Stimulated activated naive B cell treated with anti-CD40 and anti-IgM and Interleukin-4, amounts not matched to agents 10 μg/mL and 1 μg/mL and 100 μg/mL, for 72 hours (primary cell): ENCODE measurements around the gene COPS9.

Experiments
- ATAC-seq, 2 donors: fragments of 150-1000 bp; cut with Tn5 transposase; replicated peaks; 2 replicates each; pipeline ENCODE4 v1.10.0; 2021; ENCODE audit warnings: moderate library complexity in 1 of 2
- DNase-seq: peaks from one replicate; pipeline ENCODE4 v3.0.0; 2021
- H3K27ac Mint-ChIP-seq: one replicate; pipeline ENCODE4 v1.8.0; 2022; ENCODE audit warnings: mild to moderate bottlenecking, mixed read lengths
- H3K27me3 Mint-ChIP-seq, 2 donors: one replicate each; pipeline ENCODE4 v1.8.0; 2022; ENCODE audit warnings: mixed read lengths in 2 of 2
- H3K36me3 Mint-ChIP-seq, 2 donors: one replicate each; pipeline ENCODE4 v1.8.0; 2022; ENCODE audit warnings: mixed read lengths in 2 of 2, mild to moderate bottlenecking in 1 of 2
- H3K4me1 Mint-ChIP-seq, 2 donors: one replicate each; pipeline ENCODE4 v1.8.0; 2022; ENCODE audit warnings: mixed read lengths in 2 of 2, mild to moderate bottlenecking in 1 of 2
- H3K4me3 Mint-ChIP-seq, 2 donors: one replicate each; pipeline ENCODE4 v1.8.0; 2022; ENCODE audit warnings: mild to moderate bottlenecking in 2 of 2, mixed read lengths in 2 of 2, moderate library complexity in 1 of 2
- H3K9me3 Mint-ChIP-seq, 2 donors: one replicate each; pipeline ENCODE4 v1.8.0; 2022; ENCODE audit warnings: mixed read lengths in 2 of 2, mild to moderate bottlenecking in 1 of 2

COPS9 gene

DNA sequence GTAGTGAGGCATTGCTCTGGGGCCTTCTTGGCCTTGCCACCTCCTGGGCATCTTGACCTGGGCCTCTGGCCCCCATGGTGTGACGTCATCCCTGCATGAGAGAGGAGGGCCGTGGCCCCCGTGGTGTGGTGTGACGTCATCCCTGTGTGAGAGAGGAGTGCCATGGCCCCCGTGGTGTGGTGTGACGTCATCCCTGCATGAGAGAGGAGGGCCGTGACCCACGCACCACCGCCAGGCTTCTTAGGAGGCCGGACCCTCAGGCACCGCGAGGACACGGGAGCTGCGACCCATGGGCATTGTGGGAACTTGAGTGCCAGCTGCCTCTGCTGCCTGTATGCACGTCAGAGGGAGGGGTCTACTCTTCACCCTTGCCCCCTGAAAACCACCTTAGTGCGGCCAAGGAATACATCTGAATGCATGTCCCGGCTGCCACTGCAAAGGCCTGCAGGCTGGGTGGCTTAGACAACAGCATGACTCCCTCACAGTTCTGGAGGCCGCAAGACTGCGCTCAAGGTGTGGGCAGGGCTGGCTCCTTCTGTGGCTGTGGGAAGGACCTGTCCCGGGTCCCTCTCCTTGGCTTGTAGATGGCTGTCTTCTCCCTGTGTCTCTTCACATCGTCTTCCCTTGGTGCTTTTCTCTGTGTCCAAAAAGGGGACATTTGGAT is 25.1 kb upstream of the COPS9 start:
- no peak overlapping the region for H3K27ac Mint-ChIP-seq
- peaks cover 4 to 6% of the 10 kb centered on the region in 2 donors for H3K27me3 Mint-ChIP-seq
- no peaks in the 10 kb centered on the region for H3K4me1 Mint-ChIP-seq
- H3K4me3 Mint-ChIP-seq: no peak overlapping the region
- H3K36me3 Mint-ChIP-seq: no peaks in the 10 kb centered on the region
- peaks cover 9 to 10% of the 10 kb centered on the region in 2 donors for H3K9me3 Mint-ChIP-seq
- DNase-seq: no peak
- no peak for ATAC-seq

DNA sequence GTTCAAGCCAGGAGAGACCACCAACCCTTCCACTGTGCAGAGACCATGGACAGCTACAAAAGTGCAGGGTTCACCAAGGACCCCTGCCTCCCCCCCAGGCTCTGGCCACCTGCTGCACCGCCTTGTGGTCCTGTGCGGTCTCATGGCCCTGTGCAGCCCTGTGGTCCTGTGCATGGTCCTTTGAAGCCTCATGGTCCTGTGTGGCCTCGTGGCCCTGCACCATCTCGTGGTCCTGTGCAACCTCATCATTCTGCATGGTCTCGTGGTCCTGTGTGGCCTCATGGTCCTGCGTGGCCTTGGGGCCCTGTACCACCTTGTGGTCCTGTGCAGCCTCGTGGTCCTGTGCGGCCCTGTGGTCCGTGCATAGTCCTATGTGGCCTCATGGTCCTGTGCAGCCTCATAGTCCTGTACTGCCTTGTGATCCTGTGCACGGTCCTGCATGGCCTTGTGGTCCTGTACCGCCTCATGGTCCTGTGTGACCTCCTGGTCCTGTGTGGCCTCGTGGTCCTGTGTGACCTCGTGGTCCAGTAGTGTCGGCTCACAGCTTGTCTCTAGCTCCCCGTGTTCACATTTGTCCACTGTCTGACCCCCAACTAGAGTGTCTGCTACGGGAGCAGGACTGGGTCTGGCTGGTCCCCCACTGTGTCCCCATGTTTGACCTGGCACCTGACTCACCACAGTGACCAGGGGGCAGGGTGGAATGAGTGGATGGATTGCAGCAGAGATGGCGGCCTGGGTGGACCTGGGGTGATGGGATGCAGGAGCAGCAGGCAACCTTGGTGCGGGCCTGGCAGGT is 24.4 kb upstream of the COPS9 start:
- H3K4me1 Mint-ChIP-seq: no peaks in the 10 kb centered on the region
- peaks cover 8 to 9% of the 10 kb centered on the region in 2 donors for H3K9me3 Mint-ChIP-seq
- no peak for ATAC-seq
- no peak overlapping the region for H3K4me3 Mint-ChIP-seq
- peaks cover 3 to 4% of the 10 kb centered on the region in 2 donors for H3K27me3 Mint-ChIP-seq
- H3K27ac Mint-ChIP-seq: no peak overlapping the region
- DNase-seq: no peak
- H3K36me3 Mint-ChIP-seq: no peaks in the 10 kb centered on the region

DNA sequence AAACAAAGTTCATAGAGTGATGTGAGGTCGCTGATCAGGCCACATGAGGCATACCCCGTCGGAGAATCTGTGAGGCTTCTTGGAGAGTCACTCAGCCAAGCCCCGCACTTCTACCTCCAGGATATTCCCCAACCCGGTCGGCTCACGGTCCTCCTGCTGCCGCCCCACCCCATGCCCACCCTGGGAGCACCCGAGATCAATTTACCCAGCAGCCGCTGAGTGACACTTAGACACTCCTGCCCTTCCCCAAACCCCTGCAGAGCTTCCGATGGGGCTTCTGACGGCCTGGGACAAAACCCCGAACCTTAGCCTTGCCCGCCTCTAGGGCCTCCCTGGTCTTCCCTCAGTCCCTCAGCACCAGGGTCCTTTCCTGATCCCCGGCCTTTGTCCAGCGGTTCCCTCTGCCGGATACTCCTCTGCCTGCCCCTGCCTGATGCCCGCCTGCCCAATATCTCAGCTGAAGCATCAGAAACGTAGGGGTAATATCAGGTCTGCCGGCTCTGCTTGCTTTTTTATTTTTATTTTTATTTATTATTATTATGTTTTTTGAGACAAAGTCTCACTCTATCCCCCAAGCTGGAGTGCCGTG is 23.2 kb upstream of the COPS9 start:
- ATAC-seq (no peak), DNase-seq (no peak)
- H3K36me3 Mint-ChIP-seq: no peaks in the 10 kb centered on the region
- H3K4me3 Mint-ChIP-seq: no peak overlapping the region
- H3K27ac Mint-ChIP-seq: no peak overlapping the region
- H3K27me3 Mint-ChIP-seq: peaks cover 0 to 4% of the 10 kb centered on the region in 2 donors
- H3K4me1 Mint-ChIP-seq: no peaks in the 10 kb centered on the region
- peaks cover 5 to 6% of the 10 kb centered on the region in 2 donors for H3K9me3 Mint-ChIP-seq

DNA sequence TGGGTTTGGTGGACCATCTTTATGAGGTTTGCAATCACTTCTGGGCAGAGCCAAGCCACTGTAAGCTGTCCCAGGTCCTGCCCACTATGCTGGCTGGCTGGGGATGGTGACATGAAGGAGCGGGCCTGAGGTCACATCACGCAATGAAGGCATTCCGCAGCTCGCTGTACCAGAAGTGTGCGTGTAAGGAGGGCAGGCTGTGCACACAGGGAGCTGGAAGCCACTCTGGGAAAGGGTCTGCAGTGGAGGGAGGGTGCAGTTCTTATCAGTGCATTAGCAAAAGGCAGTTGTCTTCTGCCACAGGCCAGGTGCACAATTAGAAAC is 21.0 kb upstream of the COPS9 start:
- no peaks in the 10 kb centered on the region for H3K4me1 Mint-ChIP-seq
- H3K9me3 Mint-ChIP-seq: peaks cover 3 to 7% of the 10 kb centered on the region in 2 donors
- DNase-seq: no peak
- H3K4me3 Mint-ChIP-seq: no peak overlapping the region
- ATAC-seq: no peak
- H3K27ac Mint-ChIP-seq: no peak overlapping the region
- H3K36me3 Mint-ChIP-seq: no peaks in the 10 kb centered on the region
- peaks cover 6% of the 10 kb centered on the region in 2 donors for H3K27me3 Mint-ChIP-seq

DNA sequence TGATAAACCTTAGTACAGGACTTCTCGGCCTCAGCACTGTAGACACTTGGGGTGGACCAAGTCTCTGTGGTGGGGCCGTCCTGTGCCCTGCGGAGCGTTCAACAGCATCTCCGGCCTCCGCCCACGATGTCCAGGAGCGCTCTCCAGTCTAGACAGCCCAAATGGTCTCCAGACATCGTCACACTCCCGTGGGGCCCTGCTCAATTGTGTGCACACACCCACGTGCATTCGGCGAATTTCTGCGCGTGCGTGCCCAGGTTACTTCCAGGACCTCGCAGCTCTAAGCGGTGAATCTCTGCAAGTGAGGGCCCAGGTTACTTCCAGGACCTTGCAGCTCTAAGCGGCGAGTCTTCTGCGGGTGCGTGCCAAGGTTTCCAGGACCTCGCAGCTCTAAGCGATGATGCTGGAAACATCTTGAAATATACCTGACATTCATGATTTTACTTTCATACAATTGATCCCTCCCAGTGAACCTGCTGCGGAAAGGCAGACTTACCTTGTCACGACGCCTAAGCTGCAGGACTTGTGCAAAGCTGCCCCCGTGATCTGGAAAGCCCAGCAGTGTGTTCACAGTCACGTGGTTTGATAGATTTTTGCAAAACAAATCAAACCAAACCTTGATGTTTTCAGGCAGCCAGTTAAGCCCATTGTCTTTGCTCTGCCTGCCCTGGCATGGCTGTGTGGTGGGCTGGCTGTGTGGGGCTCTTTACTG is 20.5 kb upstream of the COPS9 start:
- peaks cover 9 to 11% of the 10 kb centered on the region in 2 donors for H3K27me3 Mint-ChIP-seq
- no peak overlapping the region for H3K4me3 Mint-ChIP-seq
- H3K4me1 Mint-ChIP-seq: no peaks in the 10 kb centered on the region
- H3K36me3 Mint-ChIP-seq: no peaks in the 10 kb centered on the region
- no peak for ATAC-seq
- no peak overlapping the region for H3K27ac Mint-ChIP-seq
- H3K9me3 Mint-ChIP-seq: peaks cover 3 to 7% of the 10 kb centered on the region in 2 donors
- no peak for DNase-seq

DNA sequence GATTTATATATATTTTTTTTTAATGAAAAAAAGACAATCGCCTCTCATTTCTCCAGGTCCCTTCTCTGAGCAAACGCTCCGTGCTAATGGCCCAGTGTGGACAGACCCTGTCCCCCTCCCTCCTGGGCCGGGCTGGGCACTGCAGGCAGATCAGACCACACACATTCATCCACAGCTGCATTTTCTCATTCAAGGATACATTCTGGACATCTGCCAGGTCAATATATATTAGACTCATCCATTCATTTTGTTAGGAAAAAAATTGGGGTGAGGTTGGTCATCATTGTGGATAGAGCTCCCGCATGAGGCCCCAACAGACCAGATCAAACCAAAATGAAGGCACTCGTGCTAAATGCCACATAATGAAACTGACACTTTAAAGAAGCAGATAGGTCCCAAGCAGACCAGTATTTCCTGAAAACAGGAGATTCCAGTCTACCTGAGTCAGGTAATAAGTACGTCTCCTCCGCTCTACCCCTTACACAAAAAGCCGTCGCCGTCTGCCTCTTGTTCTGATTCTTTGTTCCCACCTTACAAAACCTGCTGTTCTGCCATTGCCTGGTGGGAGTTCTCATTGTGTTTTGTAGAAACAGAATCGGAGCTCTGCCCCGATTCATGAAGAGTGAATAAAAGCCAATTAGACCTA is 19.8 kb upstream of the COPS9 start:
- Mint-ChIP-seq H3K9me3 (peaks cover 3 to 7% of the 10 kb centered on the region in 2 donors), H3K36me3 (no peaks in the 10 kb centered on the region), H3K27me3 (peaks cover 13 to 15% of the 10 kb centered on the region in 2 donors), H3K4me3 (no peak overlapping the region), H3K27ac (no peak overlapping the region), H3K4me1 (no peaks in the 10 kb centered on the region)
- DNase-seq (no peak), ATAC-seq (no peak)

DNA sequence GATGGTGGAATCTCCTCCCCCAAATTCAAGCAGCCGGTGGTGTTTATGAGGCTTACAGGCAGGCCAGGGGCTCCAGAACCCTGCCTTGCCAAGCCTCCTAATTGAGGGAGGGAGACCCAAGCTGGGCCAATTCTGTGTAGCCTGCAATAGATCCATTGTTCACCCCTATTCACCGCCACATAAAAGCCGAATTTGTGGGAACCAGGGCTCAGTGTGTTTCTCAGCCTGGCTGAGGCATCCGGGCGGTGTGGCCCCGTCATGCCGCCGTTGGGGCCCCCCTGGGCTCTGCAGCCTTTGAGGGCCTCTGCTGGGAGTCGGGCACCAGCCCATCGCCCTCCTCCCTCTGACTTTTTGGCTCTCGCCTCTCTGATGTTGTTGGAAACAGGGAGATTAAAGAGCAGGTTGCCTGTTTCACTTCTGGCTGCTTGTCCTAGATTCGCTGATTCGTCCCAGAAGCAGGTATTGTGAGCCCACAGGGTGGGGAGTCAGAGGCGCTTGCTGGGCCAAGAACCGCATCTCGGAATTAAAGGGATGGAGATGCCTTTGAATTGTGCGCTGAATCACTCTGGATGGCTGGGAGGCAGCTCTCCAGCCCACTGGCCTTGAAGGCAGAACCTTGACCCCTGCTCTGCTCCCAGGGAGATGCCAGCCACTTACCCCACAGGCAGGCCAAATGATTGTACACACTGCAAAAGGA is 19.1 kb upstream of the COPS9 start:
- DNase-seq: no peak
- peaks cover 0 to under 1% of the 10 kb centered on the region in 2 donors for H3K4me1 Mint-ChIP-seq
- no peaks in the 10 kb centered on the region for H3K36me3 Mint-ChIP-seq
- ATAC-seq: no peak
- peaks cover 3 to 7% of the 10 kb centered on the region in 2 donors for H3K9me3 Mint-ChIP-seq
- no peak overlapping the region for H3K27ac Mint-ChIP-seq
- H3K27me3 Mint-ChIP-seq: peaks cover 13 to 18% of the 10 kb centered on the region in 2 donors
- no peak overlapping the region for H3K4me3 Mint-ChIP-seq

DNA sequence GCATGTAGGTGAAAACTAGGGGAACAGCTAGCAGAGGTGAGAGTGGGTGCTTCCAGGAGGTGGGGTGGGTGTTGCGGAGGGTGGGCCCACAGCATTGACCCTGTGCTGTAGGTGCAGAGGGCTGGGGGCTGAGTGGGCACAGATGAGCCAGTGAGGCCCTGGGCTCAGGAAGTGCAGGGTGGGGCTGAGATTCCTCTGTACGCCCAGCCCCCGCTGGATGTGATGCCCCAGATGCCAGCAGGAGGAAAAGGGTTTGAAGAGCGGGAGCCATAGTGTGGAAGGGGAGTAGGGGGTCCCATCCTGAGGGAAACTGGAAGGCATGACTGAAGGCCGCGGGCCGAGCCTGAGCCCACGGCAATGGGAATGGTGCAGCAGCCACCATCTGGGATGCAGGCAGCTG is 18.5 kb upstream of the COPS9 start:
- no peaks in the 10 kb centered on the region for H3K36me3 Mint-ChIP-seq
- H3K4me1 Mint-ChIP-seq: peaks cover 0 to 3% of the 10 kb centered on the region in 2 donors
- H3K27ac Mint-ChIP-seq: no peak overlapping the region
- DNase-seq (no peak), ATAC-seq (no peak)
- peaks cover 17 to 22% of the 10 kb centered on the region in 2 donors for H3K27me3 Mint-ChIP-seq
- H3K9me3 Mint-ChIP-seq: peaks cover 2 to 7% of the 10 kb centered on the region in 2 donors
- H3K4me3 Mint-ChIP-seq: no peak overlapping the region

DNA sequence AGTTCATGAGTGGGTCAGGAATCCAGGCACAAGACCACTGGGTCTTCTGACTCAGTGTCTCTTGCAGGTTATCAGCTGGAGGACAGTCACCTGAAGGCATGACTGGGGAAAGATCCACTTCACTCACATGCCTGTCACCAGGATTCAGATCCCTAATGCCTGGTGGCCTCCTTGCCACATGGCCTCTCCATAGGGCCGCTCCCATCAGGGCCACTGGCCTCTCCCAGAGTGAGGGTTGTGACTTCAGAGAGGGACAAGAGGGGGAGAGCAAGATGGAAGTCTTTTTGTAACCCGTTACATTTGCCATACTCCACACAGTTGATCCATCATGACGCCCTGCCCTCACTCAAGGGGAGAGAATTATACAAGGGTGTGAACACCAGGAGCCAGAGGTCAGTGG is 17.3 kb upstream of the COPS9 start:
- Mint-ChIP-seq H3K4me1 (peaks cover 0 to 3% of the 10 kb centered on the region in 2 donors), H3K9me3 (peaks cover 2 to 7% of the 10 kb centered on the region in 2 donors), H3K27ac (no peak overlapping the region), H3K4me3 (no peak overlapping the region), H3K27me3 (peaks cover 19 to 22% of the 10 kb centered on the region in 2 donors), H3K36me3 (no peaks in the 10 kb centered on the region)
- DNase-seq (no peak), ATAC-seq (no peak)

DNA sequence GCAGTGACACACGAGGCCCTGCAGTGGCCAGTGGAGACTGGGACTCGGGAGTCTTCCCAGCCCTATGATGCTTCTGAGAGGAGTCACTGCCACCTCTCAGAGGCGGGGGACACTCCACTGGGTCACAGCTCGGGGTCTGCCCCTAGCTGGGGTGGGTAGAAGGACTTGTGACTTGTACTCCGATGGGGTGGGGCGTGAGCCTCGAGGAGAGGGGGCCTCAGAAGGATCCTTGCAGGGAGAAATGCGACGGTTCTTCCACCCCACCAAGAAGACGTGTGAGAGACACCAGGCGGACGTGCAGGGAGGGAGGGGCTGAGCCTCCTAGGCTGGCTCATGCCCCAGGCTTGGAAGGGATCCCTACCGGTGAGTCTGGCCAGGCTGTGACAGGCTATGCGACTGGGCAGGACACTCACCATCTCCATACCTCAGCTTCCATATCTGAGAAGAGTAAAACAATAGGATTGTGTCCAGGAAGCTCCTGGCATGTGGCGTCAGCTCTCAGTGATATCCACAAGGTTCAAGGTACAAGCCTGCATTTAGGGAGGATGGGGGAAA is 15.4 kb upstream of the COPS9 start:
- no peak overlapping the region for H3K4me3 Mint-ChIP-seq
- no peak overlapping the region for H3K27ac Mint-ChIP-seq
- DNase-seq: no peak
- ATAC-seq: no peak
- peaks cover 31 to 33% of the 10 kb centered on the region in 2 donors for H3K27me3 Mint-ChIP-seq
- peaks cover 0 to 4% of the 10 kb centered on the region in 2 donors for H3K4me1 Mint-ChIP-seq
- H3K36me3 Mint-ChIP-seq: no peaks in the 10 kb centered on the region
- H3K9me3 Mint-ChIP-seq: peaks cover 3 to 7% of the 10 kb centered on the region in 2 donors

DNA sequence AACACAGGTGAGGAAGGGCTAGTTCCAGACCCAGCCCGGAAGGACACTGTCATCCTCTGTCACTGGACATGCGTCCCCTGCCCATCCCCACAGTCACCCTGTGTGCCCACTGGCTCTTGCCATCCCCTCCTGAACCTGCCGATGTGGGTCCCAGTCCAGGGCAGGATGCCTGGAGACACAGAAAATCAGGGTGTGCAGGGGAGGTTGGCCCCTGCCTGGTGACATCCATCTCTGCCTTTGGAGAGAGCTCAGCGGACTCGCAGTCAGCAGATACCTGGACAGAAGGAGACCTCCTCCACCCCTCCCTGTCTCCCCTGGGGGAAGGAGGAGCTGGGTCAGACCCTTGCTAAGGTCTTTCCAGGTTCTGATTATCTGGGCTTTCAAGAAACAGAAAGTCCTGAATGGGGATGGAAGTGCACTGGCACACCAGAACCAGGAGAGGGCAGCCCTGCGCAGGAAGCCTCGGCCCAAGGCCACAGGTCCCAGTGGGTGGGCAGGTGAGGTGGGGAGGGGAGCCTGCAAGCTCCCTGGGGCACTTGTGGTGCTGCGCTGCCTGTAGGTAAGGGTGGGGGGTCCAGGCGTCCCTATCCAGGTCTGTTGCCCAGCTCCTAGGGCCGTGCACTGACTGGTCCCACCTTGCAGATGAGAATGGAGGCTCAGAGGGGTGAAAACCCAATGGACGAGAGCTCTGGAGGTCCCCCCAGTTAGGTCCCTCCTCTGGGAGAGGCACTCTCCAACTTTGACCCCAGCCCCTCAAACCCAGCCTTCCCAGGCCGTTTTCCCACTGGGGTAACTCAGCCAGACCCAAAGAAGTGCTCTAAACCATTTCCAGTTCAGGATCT is 14.1 kb upstream of the COPS9 start:
- Mint-ChIP-seq H3K4me1 (peaks cover 0 to 4% of the 10 kb centered on the region in 2 donors), H3K27me3 (peaks cover 31 to 39% of the 10 kb centered on the region in 2 donors), H3K4me3 (no peak overlapping the region), H3K27ac (no peak overlapping the region), H3K9me3 (peaks cover 3 to 7% of the 10 kb centered on the region in 2 donors), H3K36me3 (no peaks in the 10 kb centered on the region)
- DNase-seq (no peak), ATAC-seq (peak; percentile 67 to 79)

DNA sequence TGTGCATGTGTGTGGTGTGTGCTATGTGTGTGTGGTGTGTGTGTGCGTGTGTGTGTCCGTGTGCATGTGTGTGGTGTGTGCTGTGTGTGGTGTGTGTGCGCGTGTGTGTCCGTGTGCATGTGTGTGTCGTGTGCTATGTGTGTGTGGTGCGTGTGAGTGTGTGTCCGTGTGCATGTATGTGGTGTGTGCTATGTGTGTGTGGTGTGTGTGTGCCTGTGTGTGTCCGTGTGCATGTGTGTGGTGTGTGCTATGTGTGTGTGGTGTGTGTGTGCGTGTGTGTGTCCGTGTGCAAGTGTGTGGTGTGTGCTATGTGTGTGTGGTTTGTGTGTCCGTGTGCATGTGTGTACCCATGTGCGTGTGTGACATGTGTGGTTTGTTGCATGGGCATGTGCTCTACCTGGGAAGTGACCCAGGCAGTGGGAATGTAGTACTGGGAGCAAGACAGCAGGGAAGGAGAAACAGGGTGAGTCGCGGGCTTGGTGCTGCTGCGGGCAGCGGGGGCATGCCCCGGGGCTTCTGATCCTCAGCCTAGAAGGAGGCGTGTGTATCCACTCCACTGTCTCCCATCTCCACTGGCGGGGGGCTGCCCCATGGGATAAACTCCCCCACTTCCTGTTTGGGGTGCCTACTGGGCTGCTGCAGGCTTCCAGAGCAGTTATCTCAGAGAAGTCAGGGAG is 11.9 kb upstream of the COPS9 start:
- Mint-ChIP-seq H3K9me3 (peaks cover 3 to 6% of the 10 kb centered on the region in 2 donors), H3K27me3 (peaks cover 38 to 44% of the 10 kb centered on the region in 2 donors), H3K36me3 (no peaks in the 10 kb centered on the region), H3K27ac (no peak overlapping the region), H3K4me1 (peaks cover 5 to 6% of the 10 kb centered on the region in 2 donors), H3K4me3 (no peak overlapping the region)
- DNase-seq (no peak), ATAC-seq (no peak)
